NCI-H1436 (cell line): ENCODE data around the gene SCGB1A1.
A peak's percentile ranks its signal among the peaks of the same experiment; 100 is the strongest.
"Not testable (repeated sequence)": the region's sequence is repeated elsewhere in the genome, so short reads cannot be mapped to it uniquely, and the experiment has no call there.

ENCODE experiments used
- DNase-seq: peaks from one replicate; lab custom pipeline; 2025; lab: John Stamatoyannopoulos, UW

SCGB1A1 gene

DNA sequence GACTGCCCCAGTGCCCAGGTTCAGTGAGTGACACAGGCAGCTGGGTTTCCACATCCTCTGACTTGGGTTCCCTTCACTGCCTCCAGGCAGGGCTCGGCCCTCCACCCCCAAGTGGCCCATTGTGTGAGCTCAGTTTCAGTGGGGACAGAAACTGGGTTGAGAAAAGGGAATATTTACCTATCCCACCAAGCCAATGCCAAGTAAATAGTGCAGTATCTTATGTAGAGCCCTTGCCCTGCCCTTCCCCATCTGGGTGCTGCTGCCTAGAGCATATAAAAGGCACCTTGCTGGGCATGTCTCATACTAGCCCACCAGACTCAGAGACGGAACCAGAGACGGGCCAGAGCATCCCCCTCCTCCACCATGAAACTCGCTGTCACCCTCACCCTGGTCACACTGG, at the start of gene SCGB1A1:
SCGB1A1 (plus strand) TSS at position 301 of the 400 bp plus-strand sequence; CDS start at position 364, 63 bp downstream.
- DNase-seq: no peak

DNA sequence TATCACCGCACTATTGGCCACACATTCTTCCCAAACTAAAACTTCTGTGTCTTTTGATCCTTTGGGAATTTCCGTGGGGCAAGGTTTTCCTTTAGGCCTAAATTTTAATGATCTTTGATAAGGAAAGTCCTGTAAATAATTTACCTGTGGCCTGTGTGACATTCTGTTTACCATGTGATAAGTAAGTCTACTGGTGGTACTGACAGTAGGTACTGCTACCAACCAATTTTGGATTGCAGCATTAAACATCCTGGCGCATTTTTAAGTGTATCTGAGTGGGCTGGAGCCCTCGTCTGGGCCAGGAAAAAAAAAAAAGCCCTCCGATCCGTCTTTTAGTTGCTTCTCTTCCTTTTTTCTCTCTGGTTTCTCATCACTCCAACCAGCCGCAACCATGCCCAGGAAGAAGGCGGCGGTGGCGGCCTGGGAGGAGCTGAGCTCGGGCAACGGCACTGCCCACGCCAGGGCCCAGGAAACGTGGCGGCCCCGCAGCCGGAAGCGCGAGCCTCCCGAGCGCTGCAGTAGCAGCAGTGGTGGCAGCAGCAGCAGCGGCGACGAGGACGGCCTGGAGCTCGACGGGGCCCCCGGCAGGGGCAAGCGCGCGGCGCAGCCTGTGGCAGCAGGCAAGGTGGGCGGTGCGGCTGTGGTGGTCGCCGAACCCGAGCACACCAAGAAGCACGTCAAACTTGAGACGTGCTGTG, 47.9 kb upstream of the SCGB1A1 start:
- no peak for DNase-seq

DNA sequence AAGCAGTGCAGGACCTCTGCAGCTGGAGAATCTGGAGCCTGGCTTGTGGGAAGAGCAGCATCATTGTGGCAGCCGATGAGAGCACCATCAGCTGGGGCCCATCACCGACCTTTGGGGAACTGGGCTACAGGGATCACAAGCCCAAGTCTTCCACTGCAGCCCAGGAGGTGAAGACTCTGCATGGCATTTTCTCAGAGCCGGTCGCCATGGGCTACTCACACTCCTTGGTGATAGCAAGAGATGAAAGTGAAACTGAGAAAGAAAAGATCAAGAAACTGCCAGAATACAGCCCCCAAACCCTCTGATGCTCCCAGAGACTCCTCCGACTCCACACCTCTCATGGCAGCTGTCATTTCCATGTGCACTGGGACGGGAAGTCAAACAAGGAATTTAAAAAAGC, 46.0 kb upstream of the SCGB1A1 start:
- no peak for DNase-seq

DNA sequence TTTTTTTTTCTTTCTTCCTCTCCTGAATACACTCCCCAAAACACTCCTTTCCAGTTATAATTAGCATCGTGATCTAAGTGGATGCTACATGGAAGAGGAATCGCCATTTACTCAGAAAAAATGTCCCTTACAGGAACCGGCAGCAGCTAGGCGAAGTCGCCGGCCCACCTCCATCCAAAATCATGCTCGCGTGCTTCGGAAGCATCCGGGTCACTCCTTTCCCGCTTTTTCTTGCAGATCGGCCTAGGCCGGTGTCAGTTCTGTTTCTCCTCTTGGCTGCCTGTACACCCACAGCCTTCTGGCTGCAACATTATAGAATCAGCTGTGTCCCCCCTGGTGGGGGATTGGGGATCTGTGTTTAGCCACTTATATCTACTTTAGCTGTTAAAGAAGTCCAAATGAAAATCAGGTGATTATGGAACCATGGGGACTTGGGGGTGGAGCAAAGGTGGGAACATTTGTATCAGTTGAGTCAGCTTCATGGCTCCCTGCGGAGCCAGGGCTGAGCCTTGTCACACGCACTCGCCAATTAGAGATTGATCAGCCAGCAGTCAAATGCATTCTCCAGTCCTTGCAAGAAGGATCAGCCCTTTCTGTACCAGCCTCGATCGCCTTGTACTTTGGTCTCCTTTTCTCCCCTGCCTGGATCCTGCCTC, 45.2 kb upstream of the SCGB1A1 start:
- DNase-seq: no peak

- DNase-seq: no peak
Measured at GRCh38 chr11:62374801-62375200, 44.0 kb upstream of the SCGB1A1 start.

DNA sequence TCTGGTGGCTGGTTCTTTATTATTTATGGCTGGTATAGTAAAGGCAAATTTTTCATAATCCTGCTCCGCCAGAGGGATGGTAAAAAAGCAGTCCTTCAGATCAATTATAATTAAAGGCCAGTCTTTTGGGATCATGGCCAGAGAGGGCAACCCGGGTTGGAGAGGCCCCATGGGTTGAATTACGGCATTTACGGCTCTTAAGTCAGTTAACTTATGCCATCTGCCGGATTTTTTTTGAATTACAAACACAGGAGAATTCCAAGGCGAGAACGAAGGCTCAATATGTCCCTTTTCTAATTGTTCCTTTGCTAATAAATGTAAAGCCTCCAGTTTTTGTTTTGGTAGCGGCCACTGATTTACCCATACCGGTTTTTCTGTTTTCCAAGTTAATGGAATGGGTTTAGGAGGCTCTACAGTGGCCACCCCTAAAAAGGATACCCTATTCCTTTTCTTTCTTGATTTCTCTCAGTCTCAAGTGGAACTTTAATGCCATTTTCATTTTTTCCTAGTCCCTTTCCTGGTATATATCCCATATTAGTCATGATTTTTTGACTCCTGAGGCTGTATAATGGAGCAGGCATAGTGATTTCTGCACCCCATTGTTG, 40.3 kb upstream of the SCGB1A1 start:
- DNase-seq: peak; percentile 19

- DNase-seq: not testable (repeated sequence)
Measured at GRCh38 chr11:62379586-62379985, 39.2 kb upstream of the SCGB1A1 start.

GRCh38 chr11:62380821-62381245, 38.0 kb upstream of the SCGB1A1 start:
- peak; percentile 76 for DNase-seq

DNA sequence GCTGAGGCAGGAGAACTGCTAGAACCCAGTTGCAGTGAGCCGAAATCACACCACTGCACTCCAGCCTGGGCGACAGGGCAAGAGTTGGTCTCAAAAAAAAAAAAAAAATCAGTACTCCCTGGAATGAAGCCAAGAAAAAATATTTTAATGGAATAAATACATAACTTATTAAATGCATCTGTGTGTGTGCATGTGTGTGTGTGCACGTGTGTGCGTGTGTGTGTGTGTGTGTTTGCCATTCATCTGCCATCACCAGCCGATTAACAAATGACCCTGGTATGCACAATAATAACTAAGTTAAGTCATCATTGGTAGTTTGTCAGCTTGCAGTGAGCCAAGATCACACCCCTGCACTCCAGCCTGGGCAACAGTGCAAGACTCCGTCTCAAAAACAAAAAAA, 35.0 kb upstream of the SCGB1A1 start:
- DNase-seq: no peak

DNA sequence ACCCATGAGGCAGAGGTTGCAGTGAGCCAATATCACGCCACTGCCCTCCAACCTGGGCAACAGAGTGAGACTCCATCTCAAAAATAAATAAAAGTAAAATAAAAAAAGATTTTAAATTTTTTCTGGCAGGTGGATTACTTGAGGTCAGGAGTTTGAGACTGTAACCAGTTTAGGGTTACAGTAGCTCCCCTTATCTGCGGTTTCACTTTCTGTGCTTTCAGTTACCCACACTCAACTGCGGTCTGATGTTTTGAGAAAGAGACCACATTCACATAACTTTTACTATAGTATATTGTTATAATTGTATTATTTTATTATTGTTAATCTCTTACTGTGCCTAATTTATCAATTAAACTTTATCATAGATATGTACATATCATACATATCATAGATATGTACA, 32.8 kb upstream of the SCGB1A1 start:
- not testable (repeated sequence) for DNase-seq

DNA sequence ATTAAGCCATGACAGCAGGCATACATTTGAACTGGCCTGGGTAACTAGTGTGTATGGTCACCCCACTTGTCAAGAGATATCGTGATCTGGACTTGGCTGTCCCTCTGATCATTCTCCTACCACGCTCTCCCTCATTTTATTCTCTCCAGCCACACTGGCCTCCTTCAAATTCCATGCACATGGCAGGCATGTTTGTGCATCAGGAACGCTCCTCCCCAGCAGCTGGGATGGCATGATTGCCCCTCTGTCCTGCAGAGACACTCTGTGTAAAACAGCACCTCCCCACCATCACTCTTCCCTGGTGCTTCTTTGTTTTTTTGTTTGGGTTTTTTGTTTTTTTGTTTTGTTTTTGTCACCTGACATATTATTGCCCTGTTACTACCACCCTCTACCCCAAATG, 31.5 kb upstream of the SCGB1A1 start:
- DNase-seq: no peak

DNA sequence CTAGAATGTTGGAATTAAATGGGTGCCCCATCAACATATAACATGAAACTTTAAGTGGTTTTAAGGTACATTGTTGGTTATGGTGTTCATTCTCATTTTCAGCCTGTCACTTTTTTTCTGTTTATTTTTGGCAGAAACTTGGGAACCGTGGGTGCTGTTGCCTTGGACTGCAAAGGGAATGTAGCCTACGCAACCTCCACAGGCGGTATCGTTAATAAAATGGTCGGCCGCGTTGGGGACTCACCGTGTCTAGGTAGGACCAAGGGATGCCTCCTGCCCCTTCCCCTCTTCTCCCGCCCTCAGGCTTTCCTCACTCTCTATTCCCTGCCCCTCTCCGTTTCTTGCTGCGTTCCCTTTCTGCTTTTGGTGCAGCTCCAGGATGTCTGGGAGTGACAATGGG, 29.8 kb upstream of the SCGB1A1 start:
- no peak for DNase-seq

- DNase-seq: no peak
Measured at GRCh38 chr11:62390237-62390636, 28.6 kb upstream of the SCGB1A1 start.

- no peak for DNase-seq
Measured at GRCh38 chr11:62390722-62391121, 28.1 kb upstream of the SCGB1A1 start.

DNA sequence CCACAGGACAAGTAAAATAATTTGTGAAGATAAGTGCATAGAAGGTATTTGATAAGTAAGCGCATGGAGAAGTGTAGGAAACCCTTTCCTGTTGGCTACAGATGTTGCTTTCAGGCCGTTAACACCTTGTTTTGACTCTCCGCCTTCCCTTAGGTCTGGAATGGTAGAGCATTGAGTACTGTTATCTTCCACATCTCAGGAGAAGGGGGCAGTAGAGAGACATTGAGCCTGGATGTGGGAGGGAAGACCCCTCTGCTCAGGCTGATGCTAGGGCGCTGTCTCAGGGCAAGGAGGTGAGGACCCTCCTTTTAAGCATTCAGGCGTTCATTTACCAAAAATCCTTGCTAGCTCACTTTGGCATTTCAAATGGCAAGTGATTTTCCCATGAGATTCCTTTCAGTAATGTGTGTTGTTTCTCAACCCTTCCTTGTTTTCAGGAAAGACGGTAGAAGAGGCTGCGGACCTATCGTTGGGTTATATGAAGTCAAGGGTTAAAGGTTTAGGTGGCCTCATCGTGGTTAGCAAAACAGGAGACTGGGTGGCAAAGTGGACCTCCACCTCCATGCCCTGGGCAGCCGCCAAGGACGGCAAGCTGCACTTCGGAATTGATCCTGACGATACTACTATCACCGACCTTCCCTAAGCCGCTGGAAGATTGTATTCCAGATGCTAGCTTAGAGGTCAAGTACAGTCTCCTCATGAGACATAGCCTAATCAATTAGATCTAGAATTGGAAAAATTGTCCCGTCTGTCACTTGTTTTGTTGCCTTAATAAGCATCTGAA, 27.0 kb upstream of the SCGB1A1 start:
- DNase-seq: no peak

DNA sequence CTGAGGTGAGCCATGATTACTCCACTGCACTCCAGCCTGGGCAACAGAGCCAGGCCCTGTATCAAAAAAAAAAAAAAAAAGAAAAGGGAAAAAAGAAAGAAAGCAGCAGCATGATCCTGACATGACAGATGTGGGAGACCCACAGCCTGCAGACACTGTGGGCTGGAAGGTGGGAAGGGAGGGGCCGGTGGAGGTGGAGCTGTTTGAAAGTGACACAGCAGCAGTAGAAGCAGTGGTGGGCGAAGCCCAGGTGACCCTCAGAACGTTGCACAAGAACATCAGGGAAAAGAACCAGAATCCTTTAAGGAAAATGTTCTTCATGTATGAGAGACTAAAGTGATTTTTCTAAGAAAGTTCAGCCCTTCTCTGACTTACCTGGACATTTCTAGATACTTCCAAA, 26.3 kb upstream of the SCGB1A1 start:
- no peak for DNase-seq

DNA sequence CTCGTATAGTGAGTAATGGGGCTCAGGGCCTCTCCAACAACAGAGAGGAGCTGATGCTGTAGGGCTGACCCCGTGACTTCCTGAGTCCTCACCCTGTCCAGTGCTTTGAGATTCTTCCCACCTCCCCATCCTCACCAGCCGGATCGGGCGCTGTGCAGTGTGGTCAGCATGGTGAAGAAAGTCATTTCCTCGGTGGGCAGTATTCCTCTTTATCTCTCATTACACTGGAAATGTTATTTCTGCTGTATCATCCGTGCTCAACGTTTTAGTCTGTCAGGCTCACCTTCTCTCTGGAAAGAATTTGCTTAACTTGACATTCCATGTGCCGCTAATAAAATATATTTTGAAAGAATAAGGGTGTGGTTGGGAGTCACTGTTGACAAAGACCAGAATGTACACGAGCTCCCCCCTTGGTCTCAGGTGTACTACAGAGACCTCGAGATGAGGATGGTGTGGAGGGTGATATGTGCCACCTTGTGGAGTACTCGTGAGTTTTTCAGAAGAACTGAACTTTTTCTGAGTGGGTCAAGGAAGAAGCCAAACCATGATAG, 25.7 kb upstream of the SCGB1A1 start:
- peak; percentile 6 for DNase-seq

DNA sequence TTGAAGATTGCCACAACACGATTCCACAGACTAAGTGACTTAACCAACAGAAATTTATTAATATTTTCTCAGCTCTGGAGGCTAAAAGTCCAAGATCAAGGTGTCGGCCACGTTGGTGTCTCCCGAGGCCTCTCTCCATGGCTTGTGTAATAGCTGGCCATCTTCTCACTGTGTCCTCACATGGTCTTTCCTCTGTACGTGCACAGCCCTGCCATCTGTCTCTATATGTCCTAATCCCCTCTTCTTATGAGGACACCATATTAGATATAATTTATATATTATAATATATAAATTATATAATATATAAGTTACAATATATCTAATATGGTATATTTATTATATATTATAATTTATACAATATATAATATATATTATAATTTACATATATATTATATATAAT, 25.1 kb upstream of the SCGB1A1 start:
- DNase-seq: no peak

DNA sequence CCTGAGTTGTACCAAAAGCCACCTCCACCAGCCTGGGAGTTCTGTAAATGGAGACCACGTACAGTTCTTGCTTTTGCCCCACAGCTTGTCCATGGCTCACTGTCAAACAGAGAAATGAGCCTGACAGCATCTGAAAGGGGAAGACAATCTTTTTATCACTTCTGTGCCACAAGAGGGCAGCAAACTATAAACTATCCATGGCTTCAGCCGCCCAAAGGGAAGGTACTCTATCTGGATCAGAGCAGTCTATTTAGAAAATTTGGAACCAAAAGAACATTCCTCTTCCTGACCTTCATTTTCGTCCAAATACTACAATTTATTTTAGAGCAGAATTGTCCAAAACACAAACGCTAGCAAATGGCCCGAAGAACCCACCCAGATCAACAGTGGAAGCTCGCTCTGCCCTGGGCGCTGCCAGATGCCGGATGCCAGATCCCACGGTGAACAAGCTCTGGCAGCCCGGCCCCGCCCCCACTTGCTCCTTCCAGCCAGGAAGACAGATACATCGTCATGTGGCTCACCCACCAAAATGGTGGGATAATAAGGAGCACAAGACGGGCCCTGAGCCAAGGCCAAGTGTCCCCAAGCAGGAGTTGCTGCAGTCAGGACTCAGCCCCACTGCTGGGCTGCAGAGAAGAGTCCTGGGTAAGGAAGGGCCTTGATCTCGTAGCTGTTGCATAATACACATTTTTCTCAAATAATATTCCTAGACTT, 23.9 kb upstream of the SCGB1A1 start:
- peak; percentile 54 for DNase-seq

DNA sequence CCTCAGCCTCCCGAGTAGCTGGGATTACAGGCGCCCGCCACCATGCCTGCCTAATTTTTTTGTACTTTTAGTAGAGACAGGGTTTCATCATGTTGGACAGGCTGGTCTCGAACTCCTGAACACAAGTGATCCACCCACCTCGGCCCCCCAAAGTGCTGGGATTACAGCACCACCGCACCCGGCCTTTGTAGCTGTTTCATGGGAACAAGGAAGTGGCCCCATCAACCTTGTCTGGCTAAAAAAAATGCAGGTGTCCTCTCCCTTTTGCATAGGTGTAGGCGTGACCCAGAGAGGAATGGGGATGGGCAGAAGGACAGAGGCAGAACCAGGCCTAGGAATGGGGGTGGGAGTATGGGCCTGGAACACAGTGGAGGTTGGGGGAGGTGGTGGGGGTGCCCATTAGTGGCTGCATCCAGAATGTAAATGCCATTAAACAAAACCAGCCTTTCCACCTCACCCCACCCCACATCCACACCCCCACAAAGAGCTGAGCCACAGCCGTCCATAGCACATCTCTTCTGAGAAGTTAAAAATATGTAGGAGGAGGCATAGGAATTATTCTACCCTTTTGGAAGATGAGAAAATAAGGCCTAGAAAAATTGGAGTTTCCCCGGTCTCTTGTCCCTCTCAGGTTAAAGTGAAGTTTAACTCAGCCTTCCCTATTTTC, 22.8 kb upstream of the SCGB1A1 start:
- DNase-seq: no peak
